RCC 7860 (cell line): ENCODE results near the gene TP73.
A peak's percentile ranks its signal among the peaks of the same experiment; 100 is the strongest.
"Not testable (repeated sequence)": the region's sequence is repeated elsewhere in the genome, so short reads cannot be mapped to it uniquely, and the experiment has no call there.

Source experiments
- DNase-seq: peaks from one replicate; pipeline ENCODE4 v3.0.0-alpha.2; 2015; ENCODE audit warnings: low spot score
- FAIRE-seq: peaks from 2 replicates; lab custom pipeline; 2012; peaks lifted over from hg19 to GRCh38; lab: Jason Lieb, UNC

TP73 gene

GRCh38 chr1:3738943-3739342 is 86.6 kb downstream of the TP73 start:
- DNase-seq, result no peak
- FAIRE-seq, result no peak

- FAIRE-seq, result no peak
- no peak for DNase-seq
These were observed 87.7 kb downstream of the TP73 start for GRCh38 chr1:3740042-3740441.

GRCh38 chr1:3740752-3741151 is 88.4 kb downstream of the TP73 start:
- DNase-seq, result no peak
- FAIRE-seq, result no peak

GRCh38 chr1:3741566-3742438 is 89.5 kb downstream of the TP73 start:
- FAIRE-seq, result no peak

GRCh38 chr1:3742439-3743298 is 90.4 kb downstream of the TP73 start:
- FAIRE-seq (no peak), DNase-seq (no peak)

More at GRCh38 chr1:3741566-3742438, 89.5 kb downstream of the TP73 start:
- DNase-seq, result no peak

- no peak for FAIRE-seq
These were observed 91.1 kb downstream of the TP73 start for GRCh38 chr1:3743421-3743820.

GRCh38 chr1:3743826-3744225 is 91.5 kb downstream of the TP73 start:
- DNase-seq, result no peak
- FAIRE-seq, result no peak

More at GRCh38 chr1:3743421-3743820, 91.1 kb downstream of the TP73 start:
- DNase-seq, result no peak

- FAIRE-seq (no peak), DNase-seq (no peak)
These were observed 92.3 kb downstream of the TP73 start for GRCh38 chr1:3744646-3745045.

GRCh38 chr1:3745071-3745470 is 92.8 kb downstream of the TP73 start:
- FAIRE-seq (no peak), DNase-seq (no peak)

GRCh38 chr1:3745590-3746381 is 93.5 kb downstream of the TP73 start:
- DNase-seq, result no peak
- no peak for FAIRE-seq

- FAIRE-seq, result no peak
- no peak for DNase-seq
These were observed 94.1 kb downstream of the TP73 start for GRCh38 chr1:3746389-3746829.

GRCh38 chr1:3746830-3747521 is 94.7 kb downstream of the TP73 start:
- FAIRE-seq (no peak), DNase-seq (peak; percentile 33)

- DNase-seq (no peak), FAIRE-seq (no peak)
These were observed 95.2 kb downstream of the TP73 start for GRCh38 chr1:3747522-3747848.

GRCh38 chr1:3747903-3748302 is 95.6 kb downstream of the TP73 start:
- FAIRE-seq (no peak), DNase-seq (no peak)

- not testable (repeated sequence) for FAIRE-seq, DNase-seq
These were observed 96.1 kb downstream of the TP73 start for GRCh38 chr1:3748316-3748900.

GRCh38 chr1:3749512-3749911 is 97.2 kb downstream of the TP73 start:
- FAIRE-seq, result no peak

GRCh38 chr1:3750741-3751140 is 98.4 kb downstream of the TP73 start:
- FAIRE-seq, result no peak
- DNase-seq, result no peak

More at GRCh38 chr1:3749512-3749911, 97.2 kb downstream of the TP73 start:
- no peak for DNase-seq

GRCh38 chr1:3752400-3752945 is 100.2 kb downstream of the TP73 start, which contains the start of gene CCDC27:
TSS of gene CCDC27 (plus strand) at chr1:3752450. CDS start at chr1:3752482, 32 bp downstream.
- FAIRE-seq, result no peak

GRCh38 chr1:3753656-3754454 is 101.5 kb downstream of the TP73 start:
- no peak for DNase-seq
- FAIRE-seq, result no peak

More at GRCh38 chr1:3752400-3752945, 100.2 kb downstream of the TP73 start, which contains the start of gene CCDC27:
- DNase-seq, result no peak
